Measurements from ENCODE around the gene AGBL1. TPM values are rescaled to one million over a fixed set of nuclear protein-coding genes. Genes with fewer than 3 reads are reported as not detected.

Gene AGBL1
- total and polyA plus RNA-seq, 2 donors (not counting 1 experiment from before 2014, with no cell fraction given), result not detected

DNA sequence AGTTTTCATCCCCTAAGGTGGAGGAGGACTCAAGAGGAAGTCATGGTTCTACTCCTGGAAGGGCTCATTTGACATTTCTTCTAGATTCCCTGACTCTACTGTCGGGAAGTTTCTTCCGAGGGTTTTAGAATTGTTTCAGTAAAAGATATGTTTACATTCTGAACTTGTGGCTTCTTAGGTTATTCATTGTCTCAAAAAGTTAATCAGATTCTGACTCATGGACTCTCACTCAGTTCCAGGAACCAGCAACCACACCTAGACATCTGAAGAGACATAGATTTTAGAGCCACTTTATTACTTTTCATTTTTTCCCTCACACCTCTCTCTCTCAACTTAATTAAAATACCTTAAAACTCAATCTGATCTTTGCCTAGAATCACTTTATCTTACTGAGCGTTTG lies 862.6 kb downstream of the AGBL1 start:
- no peaks in the 10 kb centered on the region for H3K4me1 Mint-ChIP-seq
- Histone ChIP-seq H3K36me3 (replicated peaks in 1 of 2; ENCODE audit: control extremely low read depth in 1 of 2, control insufficient read depth in 1 of 2, extremely low read depth in 1 of 2, insufficient read depth in 2 of 2, low read length in 1 of 2) (no peaks in the 10 kb centered on the region), H4K20me1 (ENCODE audit: control insufficient read depth, insufficient read depth, low read length, poor library complexity, severe bottlenecking) (no peaks in the 10 kb centered on the region), H3K79me2 (ENCODE audit: control insufficient read depth, insufficient read depth, low read length) (no peaks in the 10 kb centered on the region), H3K4me2 (replicated peaks; ENCODE audit: low read depth, low read length, poor library complexity, severe bottlenecking) (no peak overlapping the region), H3K27me3 (replicated peaks in 1 of 4; ENCODE audit: control extremely low read depth in 1 of 4, control insufficient read depth in 3 of 4, insufficient read depth in 4 of 4, low read length in 3 of 4) (no peaks in the 10 kb centered on the region), H3K9me3 (ENCODE audit: control extremely low read depth in 1 of 3, control insufficient read depth in 2 of 3, insufficient read depth in 1 of 3, low read length in 2 of 3) (peaks cover 0 to 3% (median 0%) of the 10 kb centered on the region in 3 donors), H2AFZ (ENCODE audit: insufficient read depth, low read depth, low read length, poor library complexity, severe bottlenecking) (no peak overlapping the region), H3K4me1 (ENCODE audit: control insufficient read depth in 2 of 2, insufficient read depth in 2 of 2, low read length in 2 of 2) (no peaks in the 10 kb centered on the region), H3K27ac (ENCODE audit: low read length in 2 of 2) (no peak overlapping the region), H3K9ac (ENCODE audit: low read length) (no peak overlapping the region), H3K4me3 (ENCODE audit: control extremely low read depth in 1 of 5, extremely low read depth in 1 of 5, insufficient read depth in 1 of 5, low read depth in 2 of 5, low read length in 4 of 5) (no peak overlapping the region)
- 100% methylated on average over 1 of the region's 3 CpGs for whole genome bisulfite sequencing (ENCODE audit: insufficient coverage)
- intact Hi-C loops (cut with micrococcal nuclease), result no loop called here
- DNase-seq, result no peak
- H3K9me3 Mint-ChIP-seq (ENCODE audit: insufficient read depth), result peaks cover 3% of the 10 kb centered on the region
- H3K27me3 Mint-ChIP-seq, result no peaks in the 10 kb centered on the region
- ATAC-seq (ENCODE audit: low read depth), result no peak
- POLR2A ChIA-PET, result no interaction called here
- H3K27ac Mint-ChIP-seq, result no peak overlapping the region
- CTCF ChIA-PET, result no interaction called here
- TF ChIP-seq, protein P1, sequence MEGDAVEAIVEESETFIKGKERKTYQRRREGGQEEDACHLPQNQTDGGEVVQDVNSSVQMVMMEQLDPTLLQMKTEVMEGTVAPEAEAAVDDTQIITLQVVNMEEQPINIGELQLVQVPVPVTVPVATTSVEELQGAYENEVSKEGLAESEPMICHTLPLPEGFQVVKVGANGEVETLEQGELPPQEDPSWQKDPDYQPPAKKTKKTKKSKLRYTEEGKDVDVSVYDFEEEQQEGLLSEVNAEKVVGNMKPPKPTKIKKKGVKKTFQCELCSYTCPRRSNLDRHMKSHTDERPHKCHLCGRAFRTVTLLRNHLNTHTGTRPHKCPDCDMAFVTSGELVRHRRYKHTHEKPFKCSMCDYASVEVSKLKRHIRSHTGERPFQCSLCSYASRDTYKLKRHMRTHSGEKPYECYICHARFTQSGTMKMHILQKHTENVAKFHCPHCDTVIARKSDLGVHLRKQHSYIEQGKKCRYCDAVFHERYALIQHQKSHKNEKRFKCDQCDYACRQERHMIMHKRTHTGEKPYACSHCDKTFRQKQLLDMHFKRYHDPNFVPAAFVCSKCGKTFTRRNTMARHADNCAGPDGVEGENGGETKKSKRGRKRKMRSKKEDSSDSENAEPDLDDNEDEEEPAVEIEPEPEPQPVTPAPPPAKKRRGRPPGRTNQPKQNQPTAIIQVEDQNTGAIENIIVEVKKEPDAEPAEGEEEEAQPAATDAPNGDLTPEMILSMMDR (IDR thresholded peaks at IDR 0.05), result no peak
- TF ChIP-seq EZH2 (IDR thresholded peaks at IDR 0.05; ENCODE audit: borderline replicate concordance, insufficient read depth, low read depth, low read length, poor library complexity, severe bottlenecking), result no peak
- no peak overlapping the region for H3K4me3 Mint-ChIP-seq

DNA sequence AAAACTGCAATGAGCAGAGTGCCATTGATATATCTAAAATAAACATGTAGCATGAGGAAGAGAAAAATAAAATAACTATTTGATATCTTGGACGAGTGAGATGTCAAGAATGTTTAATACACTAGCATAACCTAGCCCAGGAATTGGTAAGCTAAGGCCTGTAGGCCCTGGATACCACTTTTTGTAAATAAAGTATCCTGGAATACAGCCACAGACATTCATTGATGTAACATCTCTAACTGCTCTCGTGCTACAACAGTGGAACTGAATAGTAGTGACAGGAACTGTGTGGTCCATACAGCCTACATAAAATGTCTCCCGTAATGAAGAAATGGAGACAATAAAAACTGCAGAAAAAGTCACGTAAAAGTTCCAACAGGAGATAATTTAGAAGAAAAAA lies 869.0 kb downstream of the AGBL1 start:
- intact Hi-C loops (cut with micrococcal nuclease), result no loop called here
- DNase-seq (no peak), ATAC-seq (ENCODE audit: low read depth) (no peak)
- Histone ChIP-seq H3K4me1 (ENCODE audit: control insufficient read depth in 2 of 2, insufficient read depth in 2 of 2, low read length in 2 of 2) (no peaks in the 10 kb centered on the region), H3K36me3 (replicated peaks in 1 of 2; ENCODE audit: control extremely low read depth in 1 of 2, control insufficient read depth in 1 of 2, extremely low read depth in 1 of 2, insufficient read depth in 2 of 2, low read length in 1 of 2) (no peaks in the 10 kb centered on the region), H2AFZ (ENCODE audit: insufficient read depth, low read depth, low read length, poor library complexity, severe bottlenecking) (no peak overlapping the region), H3K79me2 (ENCODE audit: control insufficient read depth, insufficient read depth, low read length) (no peaks in the 10 kb centered on the region), H3K4me3 (ENCODE audit: control extremely low read depth in 1 of 5, extremely low read depth in 1 of 5, insufficient read depth in 1 of 5, low read depth in 2 of 5, low read length in 4 of 5) (no peak overlapping the region), H3K9me3 (ENCODE audit: control extremely low read depth in 1 of 3, control insufficient read depth in 2 of 3, insufficient read depth in 1 of 3, low read length in 2 of 3) (peaks cover 0 to 3% (median 0%) of the 10 kb centered on the region in 3 donors), H3K4me2 (replicated peaks; ENCODE audit: low read depth, low read length, poor library complexity, severe bottlenecking) (no peak overlapping the region), H3K27ac (ENCODE audit: low read length in 2 of 2) (no peak overlapping the region), H3K9ac (ENCODE audit: low read length) (no peak overlapping the region), H4K20me1 (ENCODE audit: control insufficient read depth, insufficient read depth, low read length, poor library complexity, severe bottlenecking) (no peaks in the 10 kb centered on the region), H3K27me3 (replicated peaks in 1 of 4; ENCODE audit: control extremely low read depth in 1 of 4, control insufficient read depth in 3 of 4, insufficient read depth in 4 of 4, low read length in 3 of 4) (no peaks in the 10 kb centered on the region)
- no peak for TF ChIP-seq EZH2 (IDR thresholded peaks at IDR 0.05; ENCODE audit: borderline replicate concordance, insufficient read depth, low read depth, low read length, poor library complexity, severe bottlenecking)
- TF ChIP-seq, protein P1 (IDR thresholded peaks at IDR 0.05), result no peak
- no peaks in the 10 kb centered on the region for H3K9me3 Mint-ChIP-seq (ENCODE audit: insufficient read depth)
- no CpG with 5 or more reads among the region's 4 CpGs for WGBS (ENCODE audit: insufficient coverage)
- H3K4me1 Mint-ChIP-seq, result no peaks in the 10 kb centered on the region
- no peak overlapping the region for H3K4me3 Mint-ChIP-seq
- H3K27me3 Mint-ChIP-seq, result no peaks in the 10 kb centered on the region
- CTCF ChIA-PET, result no interaction called here
- POLR2A ChIA-PET, result no interaction called here
- no peak overlapping the region for H3K27ac Mint-ChIP-seq

All from B cell (primary cell).